Type B pancreatic cell (in vitro differentiated cells): ENCODE measurements around the gene FLYWCH1. TPM values are rescaled to one million over a fixed set of nuclear protein-coding genes. Genes with fewer than 3 reads are reported as not detected.

Experiments used
- DNase-seq: peaks from one replicate; pipeline ENCODE4 v3.0.0; 2021; ENCODE audit warnings: mixed read lengths; ENCODE audit not compliant: unreplicated experiment; ENCODE audit errors: extremely low spot score
- H3K27ac Mint-ChIP-seq: 2 replicates; pipeline ENCODE4 v1.8.0; 2021; ENCODE audit warnings: mild to moderate bottlenecking, mixed read lengths
- H3K27me3 Mint-ChIP-seq: 2 replicates; pipeline ENCODE4 v1.8.0; 2021; ENCODE audit warnings: mixed read lengths
- H3K36me3 Mint-ChIP-seq: 2 replicates; pipeline ENCODE4 v1.8.0; 2021; ENCODE audit warnings: mixed read lengths
- H3K4me1 Mint-ChIP-seq: one replicate; pipeline ENCODE4 v1.8.0; 2021; ENCODE audit warnings: mixed read lengths; ENCODE audit not compliant: unreplicated experiment
- H3K4me3 Mint-ChIP-seq: 2 replicates; pipeline ENCODE4 v1.8.0; 2021; ENCODE audit warnings: mild to moderate bottlenecking, mixed read lengths
- H3K9me3 Mint-ChIP-seq: 2 replicates; pipeline ENCODE4 v1.8.0; 2021; ENCODE audit warnings: mixed read lengths
- total RNA-seq: library from RNA; stranded (reverse); gene quantifications from 2 replicates; pipeline ENCODE4 v1.2.1, GENCODE V29; 2021; ENCODE audit warnings: low replicate concordance
- TF ChIP-seq, protein P1 (sequence below): fragments of 200-600 bp; sonication (generic); conservative IDR thresholded peaks from 2 replicates; pipeline ENCODE4 v1.5.0; 2021; ENCODE audit warnings: antibody characterized with exemption, mild to moderate bottlenecking

Gene FLYWCH1
- total RNA-seq, 1 donor from 2014 or later = 28.6 TPM

DNA sequence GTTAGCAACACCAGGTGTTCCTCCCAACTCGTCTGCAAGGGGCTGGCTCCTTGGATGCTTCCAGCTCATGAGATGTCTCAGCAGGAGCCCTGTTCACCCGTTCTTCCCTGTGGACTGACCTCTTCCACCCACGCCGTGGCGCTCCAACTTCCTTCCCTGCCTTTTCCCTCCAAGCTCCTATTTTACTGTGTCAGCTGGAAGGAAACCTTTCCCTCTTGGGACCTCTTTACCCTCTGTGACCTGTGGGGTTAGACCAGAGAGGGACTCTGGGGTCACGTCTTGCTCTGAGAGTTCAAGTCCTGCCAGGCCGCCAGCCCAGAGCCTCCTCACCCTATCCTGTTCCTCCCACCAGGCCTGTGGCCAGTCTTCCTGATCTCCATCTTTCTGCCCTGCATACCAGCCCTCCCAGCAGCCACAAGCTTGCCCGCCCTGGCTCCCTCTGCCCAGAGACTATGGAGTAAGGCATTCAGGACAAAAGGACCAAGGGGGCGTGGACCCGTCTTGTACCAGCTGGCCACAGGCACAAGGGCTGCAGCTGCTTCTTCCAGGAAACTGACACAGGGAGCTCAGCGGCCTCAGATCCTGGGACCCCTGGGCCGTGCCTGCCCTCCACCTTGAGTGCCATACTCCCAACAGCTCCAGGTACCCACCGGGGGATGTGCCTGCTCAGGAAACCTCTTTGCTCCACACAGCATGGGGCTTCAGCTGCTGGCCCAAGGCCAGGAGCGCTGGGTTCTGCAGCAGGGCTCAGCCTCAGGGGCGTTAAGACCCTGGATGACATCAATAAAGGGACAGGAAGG, 60.5 kb downstream of the FLYWCH1 start:
- H3K4me1 Mint-ChIP-seq = peaks cover 13% of the 10 kb centered on the region
- no peaks in the 10 kb centered on the region for H3K9me3 Mint-ChIP-seq
- peak overlapping the region; percentile 28 for H3K27ac Mint-ChIP-seq
- TF ChIP-seq, protein P1, sequence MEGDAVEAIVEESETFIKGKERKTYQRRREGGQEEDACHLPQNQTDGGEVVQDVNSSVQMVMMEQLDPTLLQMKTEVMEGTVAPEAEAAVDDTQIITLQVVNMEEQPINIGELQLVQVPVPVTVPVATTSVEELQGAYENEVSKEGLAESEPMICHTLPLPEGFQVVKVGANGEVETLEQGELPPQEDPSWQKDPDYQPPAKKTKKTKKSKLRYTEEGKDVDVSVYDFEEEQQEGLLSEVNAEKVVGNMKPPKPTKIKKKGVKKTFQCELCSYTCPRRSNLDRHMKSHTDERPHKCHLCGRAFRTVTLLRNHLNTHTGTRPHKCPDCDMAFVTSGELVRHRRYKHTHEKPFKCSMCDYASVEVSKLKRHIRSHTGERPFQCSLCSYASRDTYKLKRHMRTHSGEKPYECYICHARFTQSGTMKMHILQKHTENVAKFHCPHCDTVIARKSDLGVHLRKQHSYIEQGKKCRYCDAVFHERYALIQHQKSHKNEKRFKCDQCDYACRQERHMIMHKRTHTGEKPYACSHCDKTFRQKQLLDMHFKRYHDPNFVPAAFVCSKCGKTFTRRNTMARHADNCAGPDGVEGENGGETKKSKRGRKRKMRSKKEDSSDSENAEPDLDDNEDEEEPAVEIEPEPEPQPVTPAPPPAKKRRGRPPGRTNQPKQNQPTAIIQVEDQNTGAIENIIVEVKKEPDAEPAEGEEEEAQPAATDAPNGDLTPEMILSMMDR = no peak
- peaks cover 3% of the 10 kb centered on the region for H3K36me3 Mint-ChIP-seq
- H3K4me3 Mint-ChIP-seq = peak overlapping the region; percentile 68
- H3K27me3 Mint-ChIP-seq = peaks cover 4% of the 10 kb centered on the region
- no peak for DNase-seq

DNA sequence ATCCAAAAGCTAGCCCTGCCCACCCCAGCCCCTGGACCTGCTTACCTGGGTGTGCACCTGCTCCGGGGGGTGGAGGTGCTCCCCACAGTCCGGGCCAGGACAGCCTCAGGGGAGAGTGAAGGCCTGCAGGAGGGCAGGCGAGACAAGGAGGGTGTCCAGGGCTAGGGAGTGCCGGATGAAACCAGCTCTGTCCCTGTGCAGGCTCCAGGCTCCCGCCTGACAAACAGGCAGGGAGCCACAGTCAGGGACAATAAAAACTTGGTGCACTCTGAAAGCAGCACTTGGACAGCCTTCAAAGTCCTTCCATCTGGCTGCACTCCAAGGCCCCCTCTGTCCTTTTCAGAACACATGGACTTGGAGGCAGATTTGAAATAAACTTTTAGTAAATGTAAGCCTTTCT, 61.4 kb downstream of the FLYWCH1 start:
- H3K27ac Mint-ChIP-seq = no peak overlapping the region
- H3K9me3 Mint-ChIP-seq = no peaks in the 10 kb centered on the region
- peaks cover 3% of the 10 kb centered on the region for H3K27me3 Mint-ChIP-seq
- TF ChIP-seq, protein P1 = no peak
- H3K36me3 Mint-ChIP-seq = peaks cover 3% of the 10 kb centered on the region
- H3K4me1 Mint-ChIP-seq = peaks cover 12% of the 10 kb centered on the region
- H3K4me3 Mint-ChIP-seq = no peak overlapping the region
- no peak for DNase-seq

DNA sequence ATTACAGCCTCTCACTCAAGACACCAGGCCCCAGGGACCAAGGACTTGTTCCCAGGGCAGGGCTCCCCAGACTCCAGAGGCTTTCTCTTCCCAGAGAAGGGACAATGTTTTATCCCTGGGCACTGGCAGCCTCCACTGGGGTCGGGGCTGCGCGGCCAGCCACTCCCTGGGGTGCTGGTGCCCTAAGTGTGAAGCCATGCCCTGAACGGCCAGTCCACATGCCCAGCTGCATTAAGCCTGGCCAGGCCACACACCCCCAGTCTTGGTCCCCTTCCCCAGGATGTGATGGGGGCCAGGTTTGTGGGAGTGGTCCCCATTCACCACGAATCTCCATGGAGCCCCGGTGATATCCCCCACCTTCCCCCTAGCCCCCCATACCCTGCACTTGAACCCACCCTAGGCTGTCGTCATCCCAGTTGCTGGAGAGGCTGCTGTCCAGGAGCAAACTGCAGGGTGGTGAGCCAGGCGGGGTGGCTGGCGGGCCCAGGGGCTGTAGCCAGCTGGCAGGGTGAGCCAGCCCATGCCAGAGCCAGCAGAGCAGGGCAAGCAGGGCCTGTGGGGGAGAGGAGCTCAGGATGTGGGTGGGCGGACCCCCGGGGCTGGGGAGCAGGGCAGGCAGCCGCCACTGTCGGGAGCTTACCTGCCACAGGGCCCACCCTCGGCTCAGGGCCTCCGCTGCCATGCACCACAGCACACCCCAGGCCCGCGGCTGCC, 62.0 kb downstream of the FLYWCH1 start:
- TF ChIP-seq, protein P1 = no peak
- Mint-ChIP-seq H3K4me3 (no peak overlapping the region), H3K9me3 (no peaks in the 10 kb centered on the region), H3K36me3 (peaks cover 3% of the 10 kb centered on the region), H3K4me1 (peaks cover 7% of the 10 kb centered on the region), H3K27me3 (no peaks in the 10 kb centered on the region), H3K27ac (no peak overlapping the region)
- no peak for DNase-seq

DNA sequence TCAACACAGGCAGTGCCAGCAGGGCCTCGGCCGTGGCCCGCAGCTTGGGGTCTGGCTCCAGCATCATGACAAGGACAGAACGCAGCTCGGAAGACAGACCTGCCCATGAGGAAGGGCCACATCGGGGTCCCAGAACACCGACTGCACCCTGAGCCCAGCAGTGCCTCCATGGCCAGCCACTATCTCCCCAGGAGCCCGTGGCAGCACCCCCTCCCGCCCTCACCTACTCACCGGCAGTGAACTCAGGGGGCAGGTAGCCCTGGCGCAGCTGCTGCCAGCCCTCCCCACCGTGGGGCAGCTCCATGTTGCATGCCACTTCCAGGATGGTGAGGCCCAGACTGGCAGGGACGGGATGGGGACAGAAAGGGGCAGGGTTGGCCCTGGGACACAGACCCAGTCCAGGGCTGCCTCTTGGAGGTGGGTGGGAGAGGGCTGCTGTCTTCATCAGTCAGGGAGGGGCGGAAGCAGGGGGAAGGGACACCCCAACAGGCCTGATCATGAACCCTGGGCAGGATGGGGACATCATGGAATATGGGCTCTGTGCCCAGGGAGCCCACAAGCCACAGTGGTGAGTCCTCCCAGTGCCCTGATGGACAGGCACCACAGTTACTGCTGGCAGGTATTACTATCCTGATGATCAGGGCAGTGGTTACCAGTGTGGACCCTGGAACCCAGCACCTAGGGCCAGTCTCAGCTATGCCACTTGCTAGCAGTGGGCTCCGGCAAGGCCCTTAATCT, 62.8 kb downstream of the FLYWCH1 start:
- no peak for DNase-seq
- Mint-ChIP-seq H3K27ac (no peak overlapping the region), H3K9me3 (no peaks in the 10 kb centered on the region), H3K4me1 (peaks cover 7% of the 10 kb centered on the region), H3K27me3 (no peaks in the 10 kb centered on the region), H3K4me3 (no peak overlapping the region), H3K36me3 (peaks cover 3% of the 10 kb centered on the region)
- TF ChIP-seq, protein P1 = no peak

DNA sequence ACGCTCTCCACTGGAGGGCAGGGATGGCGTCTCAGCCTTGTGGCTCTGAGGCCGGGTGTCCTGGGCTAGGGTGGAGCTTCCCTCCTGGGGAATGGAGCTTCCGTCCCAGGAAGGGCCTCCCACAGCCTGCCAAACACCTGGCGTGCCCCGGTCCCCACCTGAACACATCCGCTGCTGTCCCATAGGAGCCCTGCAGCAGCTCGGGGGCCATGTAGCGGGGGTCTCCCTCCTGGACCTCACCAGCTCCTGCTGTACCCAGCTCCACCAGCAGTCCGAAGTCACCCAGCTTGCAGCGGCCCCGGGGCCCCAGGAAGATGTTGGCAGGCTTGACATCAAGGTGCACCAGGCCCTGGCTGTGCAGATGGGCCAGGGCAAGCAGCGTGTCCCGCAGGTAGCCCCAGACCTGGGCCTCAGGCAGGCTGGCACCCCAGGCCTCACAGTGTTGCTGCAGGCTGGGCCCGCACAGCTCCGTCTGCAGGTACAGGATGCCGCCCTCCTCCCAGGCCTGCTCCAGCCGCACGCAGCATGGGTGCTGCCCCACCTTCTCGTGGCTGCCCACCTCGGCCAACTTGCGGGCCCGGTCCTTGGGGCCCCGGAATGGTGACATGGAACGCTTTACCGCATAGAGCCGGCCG, 63.5 kb downstream of the FLYWCH1 start:
- no peaks in the 10 kb centered on the region for H3K27me3 Mint-ChIP-seq
- TF ChIP-seq, protein P1 = no peak
- H3K36me3 Mint-ChIP-seq = peaks cover 3% of the 10 kb centered on the region
- H3K27ac Mint-ChIP-seq = no peak overlapping the region
- H3K9me3 Mint-ChIP-seq = no peaks in the 10 kb centered on the region
- DNase-seq = no peak
- H3K4me3 Mint-ChIP-seq = no peak overlapping the region
- peaks cover 7% of the 10 kb centered on the region for H3K4me1 Mint-ChIP-seq
